ENCODE results near the gene IFT52.
"Not testable (repeated sequence)": the region's sequence is repeated elsewhere in the genome, so short reads cannot be mapped to it uniquely, and the experiment has no call there.

IFT52 gene

GRCh38 chr20:43642548-43642947, 51.8 kb downstream of the IFT52 start:
- H3K4me3 ChIP-seq (ENCODE audit: low read length in 2 of 2): no peak overlapping the region
- no peak overlapping the region for H3K27ac ChIP-seq (replicated peaks; ENCODE audit: low read length)
- no peak overlapping the region for H3K14ac ChIP-seq (ENCODE audit: low read length)
- H3K4ac ChIP-seq (ENCODE audit: low read length): no peak overlapping the region
- H4K91ac ChIP-seq (ENCODE audit: low read depth, low read length, poor library complexity): no peak overlapping the region
- no peak overlapping the region for H2BK15ac ChIP-seq (ENCODE audit: low read length)
- no CpG with 5 or more reads among the region's 4 CpGs for WGBS, 2 donors (ENCODE audit: extremely low coverage in 2 of 2, insufficient read length in 2 of 2, insufficient replicate concordance in 1 of 2)
- no peak overlapping the region for H2BK5ac ChIP-seq (ENCODE audit: low read length)
- no peaks in the 10 kb centered on the region for H3K9me3 ChIP-seq (replicated peaks in 1 of 2; ENCODE audit: control insufficient read depth in 2 of 2, insufficient read depth in 1 of 2, low read depth in 1 of 2, low read length in 2 of 2)
- DNase-seq (ENCODE audit: low spot score): no peak
- H3K4me1 ChIP-seq (ENCODE audit: control insufficient read depth in 2 of 2, insufficient read depth in 1 of 2, low read depth in 1 of 2, low read length in 2 of 2): no peaks in the 10 kb centered on the region
- peaks cover 16 to 55% of the 10 kb centered on the region in 2 donors for H3K36me3 ChIP-seq (replicated peaks in 1 of 2; ENCODE audit: control insufficient read depth in 2 of 2, insufficient read depth in 2 of 2, low read length in 2 of 2)
- H4K8ac ChIP-seq (ENCODE audit: low read depth, low read length): no peak overlapping the region
- no peak overlapping the region for H2AFZ ChIP-seq (ENCODE audit: low read length)
- no peak overlapping the region for H3K18ac ChIP-seq (ENCODE audit: low read length)
- H3K23ac ChIP-seq (ENCODE audit: low read depth, low read length, poor library complexity): no peak overlapping the region
- no peaks in the 10 kb centered on the region for H3K79me1 ChIP-seq (ENCODE audit: low read depth, low read length)
- H3K4me2 ChIP-seq (ENCODE audit: insufficient read depth, low read length, poor library complexity, severe bottlenecking): no peak overlapping the region
- no peaks in the 10 kb centered on the region for H3K27me3 ChIP-seq (ENCODE audit: control insufficient read depth in 3 of 3, insufficient read depth in 3 of 3, low read depth in 1 of 3, low read length in 3 of 3)
- H3K9ac ChIP-seq (ENCODE audit: low read depth, low read length, poor library complexity): no peak overlapping the region
- H2BK12ac ChIP-seq (ENCODE audit: low read length): no peak overlapping the region
- no peak overlapping the region for H2AK5ac ChIP-seq (ENCODE audit: low read depth, low read length)
- H2BK120ac ChIP-seq (ENCODE audit: low read depth, low read length): no peak overlapping the region

- Histone ChIP-seq H3K79me1 (ENCODE audit: low read depth, low read length) (no peaks in the 10 kb centered on the region), H3K9ac (ENCODE audit: low read depth, low read length, poor library complexity) (no peak overlapping the region), H3K27me3 (ENCODE audit: control insufficient read depth in 3 of 3, insufficient read depth in 3 of 3, low read depth in 1 of 3, low read length in 3 of 3) (no peaks in the 10 kb centered on the region), H3K27ac (replicated peaks; ENCODE audit: low read length) (no peak overlapping the region), H2BK5ac (ENCODE audit: low read length) (no peak overlapping the region), H3K4me3 (ENCODE audit: low read length in 2 of 2) (no peak overlapping the region), H3K14ac (ENCODE audit: low read length) (no peak overlapping the region), H3K4me1 (ENCODE audit: control insufficient read depth in 2 of 2, insufficient read depth in 1 of 2, low read depth in 1 of 2, low read length in 2 of 2) (no peaks in the 10 kb centered on the region), H4K8ac (ENCODE audit: low read depth, low read length) (no peak overlapping the region), H3K4ac (ENCODE audit: low read length) (no peak overlapping the region), H3K36me3 (replicated peaks in 1 of 2; ENCODE audit: control insufficient read depth in 2 of 2, insufficient read depth in 2 of 2, low read length in 2 of 2) (peaks cover 5 to 19% of the 10 kb centered on the region in 2 donors), H3K23ac (ENCODE audit: low read depth, low read length, poor library complexity) (no peak overlapping the region), H3K18ac (ENCODE audit: low read length) (no peak overlapping the region), H2AK5ac (ENCODE audit: low read depth, low read length) (no peak overlapping the region), H2BK12ac (ENCODE audit: low read length) (no peak overlapping the region), H2BK15ac (ENCODE audit: low read length) (no peak overlapping the region), H2AFZ (ENCODE audit: low read length) (no peak overlapping the region), H3K4me2 (ENCODE audit: insufficient read depth, low read length, poor library complexity, severe bottlenecking) (no peak overlapping the region), H4K91ac (ENCODE audit: low read depth, low read length, poor library complexity) (no peak overlapping the region), H2BK120ac (ENCODE audit: low read depth, low read length) (no peak overlapping the region), H3K9me3 (replicated peaks in 1 of 2; ENCODE audit: control insufficient read depth in 2 of 2, insufficient read depth in 1 of 2, low read depth in 1 of 2, low read length in 2 of 2) (no peaks in the 10 kb centered on the region)
- no CpG with 5 or more reads among the region's 3 CpGs for WGBS, 2 donors (ENCODE audit: extremely low coverage in 2 of 2, insufficient read length in 2 of 2, insufficient replicate concordance in 1 of 2)
- DNase-seq (ENCODE audit: low spot score): no peak
These were observed 60.3 kb downstream of the IFT52 start for GRCh38 chr20:43650997-43651525.

GRCh38 chr20:43651650-43652184, 61.0 kb downstream of the IFT52 start:
- not testable (repeated sequence) for H2AFZ ChIP-seq (ENCODE audit: low read length); H3K4me3 ChIP-seq (ENCODE audit: low read length in 2 of 2); H3K9me3 ChIP-seq (replicated peaks in 1 of 2; ENCODE audit: control insufficient read depth in 2 of 2, insufficient read depth in 1 of 2, low read depth in 1 of 2, low read length in 2 of 2); H2BK15ac ChIP-seq (ENCODE audit: low read length); DNase-seq (ENCODE audit: low spot score); H3K23ac ChIP-seq (ENCODE audit: low read depth, low read length, poor library complexity); H3K4me1 ChIP-seq (ENCODE audit: control insufficient read depth in 2 of 2, insufficient read depth in 1 of 2, low read depth in 1 of 2, low read length in 2 of 2); H3K18ac ChIP-seq (ENCODE audit: low read length); H3K4ac ChIP-seq (ENCODE audit: low read length); H3K4me2 ChIP-seq (ENCODE audit: insufficient read depth, low read length, poor library complexity, severe bottlenecking); H2BK12ac ChIP-seq (ENCODE audit: low read length); H2AK5ac ChIP-seq (ENCODE audit: low read depth, low read length); H3K27me3 ChIP-seq (ENCODE audit: control insufficient read depth in 3 of 3, insufficient read depth in 3 of 3, low read depth in 1 of 3, low read length in 3 of 3); H4K8ac ChIP-seq (ENCODE audit: low read depth, low read length); H2BK5ac ChIP-seq (ENCODE audit: low read length); H4K91ac ChIP-seq (ENCODE audit: low read depth, low read length, poor library complexity); H3K79me1 ChIP-seq (ENCODE audit: low read depth, low read length); H3K14ac ChIP-seq (ENCODE audit: low read length); H2BK120ac ChIP-seq (ENCODE audit: low read depth, low read length); H3K9ac ChIP-seq (ENCODE audit: low read depth, low read length, poor library complexity); H3K27ac ChIP-seq (replicated peaks; ENCODE audit: low read length)
- H3K36me3 ChIP-seq (replicated peaks in 1 of 2; ENCODE audit: control insufficient read depth in 2 of 2, insufficient read depth in 2 of 2, low read length in 2 of 2): peaks cover 0 to 13% of the 10 kb centered on the region in 2 donors
- WGBS, 2 donors (ENCODE audit: extremely low coverage in 2 of 2, insufficient read length in 2 of 2, insufficient replicate concordance in 1 of 2): no CpG with 5 or more reads among the region's 10 CpGs

GRCh38 chr20:43653966-43654365, 63.2 kb downstream of the IFT52 start:
- no peak overlapping the region for H4K8ac ChIP-seq (ENCODE audit: low read depth, low read length)
- H2BK5ac ChIP-seq (ENCODE audit: low read length): no peak overlapping the region
- no peak overlapping the region for H2BK15ac ChIP-seq (ENCODE audit: low read length)
- no peak for DNase-seq (ENCODE audit: low spot score)
- peaks cover 0 to 4% of the 10 kb centered on the region in 2 donors for H3K36me3 ChIP-seq (replicated peaks in 1 of 2; ENCODE audit: control insufficient read depth in 2 of 2, insufficient read depth in 2 of 2, low read length in 2 of 2)
- H2AK5ac ChIP-seq (ENCODE audit: low read depth, low read length): no peak overlapping the region
- no peak overlapping the region for H3K14ac ChIP-seq (ENCODE audit: low read length)
- no peak overlapping the region for H3K9ac ChIP-seq (ENCODE audit: low read depth, low read length, poor library complexity)
- no peak overlapping the region for H3K18ac ChIP-seq (ENCODE audit: low read length)
- no peak overlapping the region for H2BK12ac ChIP-seq (ENCODE audit: low read length)
- H3K27me3 ChIP-seq (ENCODE audit: control insufficient read depth in 3 of 3, insufficient read depth in 3 of 3, low read depth in 1 of 3, low read length in 3 of 3): no peaks in the 10 kb centered on the region
- H2AFZ ChIP-seq (ENCODE audit: low read length): no peak overlapping the region
- WGBS, 2 donors (ENCODE audit: extremely low coverage in 2 of 2, insufficient read length in 2 of 2, insufficient replicate concordance in 1 of 2): no CpG with 5 or more reads among the region's 3 CpGs
- H3K23ac ChIP-seq (ENCODE audit: low read depth, low read length, poor library complexity): no peak overlapping the region
- no peak overlapping the region for H3K4ac ChIP-seq (ENCODE audit: low read length)
- peaks cover 0 to 2% of the 10 kb centered on the region in 2 donors for H3K4me1 ChIP-seq (ENCODE audit: control insufficient read depth in 2 of 2, insufficient read depth in 1 of 2, low read depth in 1 of 2, low read length in 2 of 2)
- no peak overlapping the region for H3K4me2 ChIP-seq (ENCODE audit: insufficient read depth, low read length, poor library complexity, severe bottlenecking)
- H4K91ac ChIP-seq (ENCODE audit: low read depth, low read length, poor library complexity): no peak overlapping the region
- H3K9me3 ChIP-seq (replicated peaks in 1 of 2; ENCODE audit: control insufficient read depth in 2 of 2, insufficient read depth in 1 of 2, low read depth in 1 of 2, low read length in 2 of 2): no peaks in the 10 kb centered on the region
- no peak overlapping the region for H2BK120ac ChIP-seq (ENCODE audit: low read depth, low read length)
- no peak overlapping the region for H3K4me3 ChIP-seq (ENCODE audit: low read length in 2 of 2)
- no peaks in the 10 kb centered on the region for H3K79me1 ChIP-seq (ENCODE audit: low read depth, low read length)
- no peak overlapping the region for H3K27ac ChIP-seq (replicated peaks; ENCODE audit: low read length)

Measured in neuronal stem cell (in vitro differentiated cells).